NCI-H1092 treated with DMSO at 0.1 percent for 48 hours (cell line): ENCODE results near the gene GAS7.

Source experiments
- DNase-seq: peaks from one replicate; lab custom pipeline; 2025; lab: John Stamatoyannopoulos, UW

Gene GAS7

DNA sequence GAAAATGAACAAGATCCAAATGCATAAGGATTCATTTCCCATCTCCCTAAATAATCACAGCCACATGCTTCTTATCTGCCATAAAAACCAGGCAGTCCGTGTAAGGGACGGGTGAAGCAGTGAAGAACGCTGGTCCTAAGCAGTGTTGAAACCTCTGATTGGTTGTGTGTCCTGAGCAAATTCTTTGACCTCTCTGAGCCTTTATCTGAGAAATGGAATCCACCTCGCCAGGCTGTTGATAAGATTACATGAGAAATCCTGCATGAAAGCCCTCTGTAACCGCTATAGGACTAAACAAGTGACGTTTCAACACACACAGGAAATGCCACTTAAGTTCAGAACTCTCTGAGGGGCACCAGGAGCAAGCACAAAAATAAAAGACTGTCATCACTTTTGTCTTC, 26.8 kb downstream of the GAS7 start:
- DNase-seq, result no peak

DNA sequence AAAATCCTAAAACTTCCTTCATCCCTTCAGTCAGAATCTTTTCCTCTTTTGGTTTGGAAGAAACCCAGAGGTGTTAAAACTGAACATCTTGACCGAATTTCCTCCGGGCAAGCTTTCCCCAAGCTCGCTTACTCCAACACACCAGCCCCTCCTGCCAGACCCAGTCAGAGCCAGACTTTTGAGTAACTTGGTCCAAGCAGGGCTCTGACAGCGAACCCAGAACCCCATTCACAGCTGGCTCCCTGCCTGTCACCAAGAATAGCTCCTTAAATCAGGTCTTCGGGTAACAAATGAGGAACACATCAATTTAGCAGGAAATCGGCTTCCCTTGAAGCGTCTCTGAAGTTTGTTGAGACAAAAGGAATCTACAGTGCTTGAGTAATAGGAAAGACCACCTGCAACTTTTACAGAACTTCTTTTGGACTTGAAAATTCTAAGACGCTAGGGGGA, 27.3 kb downstream of the GAS7 start:
- no peak for DNase-seq

DNA sequence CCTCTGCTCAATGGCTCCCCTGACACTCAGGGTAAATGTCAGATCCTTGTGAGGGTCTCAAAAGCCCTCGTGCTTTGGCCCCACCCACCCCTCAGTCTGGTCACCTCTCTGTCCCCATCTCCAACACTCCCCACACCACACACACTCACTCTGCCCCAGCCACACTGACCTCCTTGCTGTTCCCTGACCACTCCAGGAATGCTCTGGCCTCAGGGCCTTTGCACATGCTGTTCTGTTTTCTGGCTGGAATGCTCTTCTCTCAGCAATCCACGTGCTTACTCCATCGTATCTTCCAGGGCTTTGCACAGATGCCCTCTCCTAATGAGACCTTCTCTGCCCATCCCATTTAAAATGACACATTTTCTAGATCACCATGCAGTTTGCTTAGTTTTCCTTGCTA, 28.2 kb downstream of the GAS7 start:
- no peak for DNase-seq

DNA sequence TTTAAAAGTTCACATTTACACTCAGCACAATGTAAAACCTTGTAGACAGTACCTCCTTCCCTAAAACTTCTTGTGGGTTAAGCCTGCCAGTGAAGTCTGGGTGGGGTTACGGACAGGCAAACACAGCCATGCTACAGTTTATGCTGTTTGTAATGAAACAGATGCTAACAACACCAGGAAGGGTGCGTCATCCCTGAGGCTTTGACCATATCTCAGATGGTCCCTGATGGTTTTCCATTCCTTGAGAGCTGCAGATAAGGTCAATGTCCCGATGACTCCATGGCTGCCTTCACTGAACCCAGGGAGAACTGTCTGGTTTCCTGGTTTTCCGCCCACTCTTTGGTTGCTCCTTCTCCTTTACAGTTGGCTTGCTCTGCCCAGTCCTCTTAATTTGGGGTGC, 29.1 kb downstream of the GAS7 start:
- no peak for DNase-seq

DNA sequence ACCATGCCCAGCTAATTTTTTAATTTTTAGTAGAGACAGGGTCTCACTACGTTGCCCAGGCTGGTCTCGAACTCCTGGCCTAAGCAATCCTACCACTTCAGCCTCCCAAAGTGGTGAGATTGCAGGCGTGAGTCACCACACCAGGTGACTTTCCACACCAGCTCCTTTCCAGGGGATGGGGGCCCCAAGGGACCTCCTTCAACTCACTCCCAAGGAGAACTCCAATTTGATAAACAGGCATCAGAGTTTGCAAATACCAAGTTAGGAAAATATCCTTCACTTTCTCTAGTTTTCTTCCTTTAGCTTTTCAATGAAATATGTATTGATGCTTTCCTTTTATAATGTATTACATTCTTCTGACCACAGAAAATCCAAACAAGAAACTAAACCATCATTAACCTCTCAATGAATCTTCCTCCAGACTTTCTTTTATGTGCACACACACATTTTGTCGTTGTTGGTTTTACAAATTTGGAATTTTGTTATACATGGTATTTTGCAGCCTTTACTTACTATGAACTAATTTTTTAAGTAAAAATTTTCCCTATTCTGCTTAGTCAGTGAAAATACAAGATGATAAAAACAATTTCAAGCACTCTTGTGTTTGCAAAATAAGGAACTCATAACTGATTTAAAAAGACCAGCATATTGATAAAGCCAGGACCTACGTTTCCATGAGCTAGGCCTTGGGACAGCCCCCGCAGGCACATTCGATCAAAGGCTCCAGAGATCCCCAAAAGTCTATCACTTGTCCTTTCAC, 32.0 kb downstream of the GAS7 start:
- DNase-seq, result no peak

DNA sequence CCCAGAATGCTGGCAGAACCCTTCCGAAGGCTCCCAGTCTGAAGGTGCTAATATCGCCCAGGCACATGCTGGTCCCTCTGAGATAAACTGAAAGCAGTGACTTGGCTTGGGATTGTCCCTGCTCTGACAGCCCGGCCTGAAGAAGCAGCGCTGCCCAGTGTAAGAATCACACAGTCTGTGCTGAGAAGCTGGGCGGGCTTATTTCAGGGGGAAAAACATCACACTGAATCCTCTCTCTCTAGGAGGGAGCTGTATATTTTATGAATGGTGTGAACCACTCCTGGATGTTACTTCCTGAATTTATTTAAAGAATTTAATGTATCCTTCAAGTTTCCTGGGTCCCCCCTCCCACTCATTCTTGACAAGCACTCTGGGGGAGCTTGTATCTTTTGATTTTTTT, 36.3 kb downstream of the GAS7 start:
- DNase-seq, result no peak

DNA sequence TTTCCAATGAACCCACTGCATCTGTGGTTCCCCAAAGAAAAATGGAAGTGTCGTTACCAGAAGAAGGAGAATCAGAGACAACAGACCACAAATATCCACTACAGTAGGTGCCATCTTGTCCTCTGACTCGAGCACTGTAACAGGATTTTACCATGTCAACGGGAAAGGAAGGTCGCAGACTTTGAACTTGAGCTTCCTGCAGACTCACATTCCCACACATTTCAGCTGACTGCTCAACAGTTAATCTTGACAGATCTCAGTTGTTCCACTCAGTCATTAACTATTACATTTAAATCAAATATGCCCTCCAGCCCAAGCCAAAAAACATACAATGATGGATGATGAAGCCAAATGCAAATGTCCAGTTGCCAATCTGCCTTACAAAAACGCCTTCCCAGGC, 37.0 kb downstream of the GAS7 start:
- no peak for DNase-seq

DNA sequence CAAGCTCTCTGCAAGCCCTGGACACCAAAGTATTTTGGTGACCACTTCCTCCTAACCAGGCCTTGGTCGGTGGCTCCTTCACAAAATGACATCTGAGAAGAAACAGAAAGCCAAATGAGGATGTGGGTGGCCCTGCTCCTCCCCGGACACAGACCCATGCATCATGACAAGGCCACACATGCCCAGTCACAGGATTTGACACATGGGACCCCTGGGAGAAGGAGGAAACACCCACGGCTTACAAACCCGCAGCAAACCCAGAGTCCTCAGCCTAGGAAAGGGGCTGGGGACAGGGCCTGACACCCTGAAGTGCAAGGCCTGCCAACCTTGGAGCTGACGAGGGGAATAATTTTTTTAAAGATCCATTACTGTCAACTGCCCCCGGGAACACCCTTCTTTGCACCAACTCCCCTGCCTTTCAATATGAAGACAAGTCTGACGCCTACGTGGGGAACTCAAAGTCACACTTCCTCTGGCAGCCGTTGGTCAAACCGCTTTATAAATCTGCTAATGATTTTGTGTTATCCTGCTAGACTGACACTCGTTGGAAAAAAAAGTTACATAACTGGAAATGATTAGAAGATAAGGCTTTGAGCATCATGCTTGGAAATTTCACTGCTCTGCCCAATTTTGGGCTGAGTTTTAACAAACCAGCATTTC, 41.3 kb downstream of the GAS7 start:
- no peak for DNase-seq

DNA sequence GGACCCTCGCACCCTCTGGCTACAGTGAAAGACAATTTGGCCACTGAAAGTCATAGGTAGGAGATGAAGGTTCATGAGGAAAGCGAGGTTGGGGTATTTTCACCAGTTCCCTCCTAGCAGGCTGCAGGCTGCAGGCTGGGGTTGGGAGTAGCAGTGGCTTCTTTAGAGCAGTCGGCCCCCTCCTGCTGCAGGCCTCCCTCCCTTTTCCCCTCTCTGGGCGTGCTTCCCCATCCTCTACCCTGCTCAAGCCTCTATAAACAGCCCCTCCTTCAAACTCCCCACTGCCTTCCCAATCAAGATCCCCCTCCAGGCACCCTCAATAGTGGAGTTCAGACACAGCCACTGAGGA, 41.8 kb downstream of the GAS7 start:
- no peak for DNase-seq

DNA sequence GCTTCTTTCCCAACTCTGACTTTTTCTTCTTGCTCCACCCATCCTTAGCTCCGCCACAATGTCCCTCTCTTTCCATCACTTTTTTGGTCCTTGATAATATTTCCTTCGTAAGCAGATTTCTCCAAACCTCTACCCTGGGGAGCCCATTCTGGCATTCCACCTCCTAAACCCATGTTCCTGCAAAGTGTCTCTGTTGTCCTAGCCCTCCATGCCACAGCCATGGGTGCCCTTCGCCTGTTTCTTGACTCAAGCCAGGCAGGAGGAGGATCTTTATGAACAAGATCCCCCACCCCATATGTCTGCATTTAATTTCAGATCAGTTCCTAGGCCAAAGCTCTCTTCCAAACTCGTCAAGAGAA, 42.4 kb downstream of the GAS7 start:
- DNase-seq, result no peak

DNA sequence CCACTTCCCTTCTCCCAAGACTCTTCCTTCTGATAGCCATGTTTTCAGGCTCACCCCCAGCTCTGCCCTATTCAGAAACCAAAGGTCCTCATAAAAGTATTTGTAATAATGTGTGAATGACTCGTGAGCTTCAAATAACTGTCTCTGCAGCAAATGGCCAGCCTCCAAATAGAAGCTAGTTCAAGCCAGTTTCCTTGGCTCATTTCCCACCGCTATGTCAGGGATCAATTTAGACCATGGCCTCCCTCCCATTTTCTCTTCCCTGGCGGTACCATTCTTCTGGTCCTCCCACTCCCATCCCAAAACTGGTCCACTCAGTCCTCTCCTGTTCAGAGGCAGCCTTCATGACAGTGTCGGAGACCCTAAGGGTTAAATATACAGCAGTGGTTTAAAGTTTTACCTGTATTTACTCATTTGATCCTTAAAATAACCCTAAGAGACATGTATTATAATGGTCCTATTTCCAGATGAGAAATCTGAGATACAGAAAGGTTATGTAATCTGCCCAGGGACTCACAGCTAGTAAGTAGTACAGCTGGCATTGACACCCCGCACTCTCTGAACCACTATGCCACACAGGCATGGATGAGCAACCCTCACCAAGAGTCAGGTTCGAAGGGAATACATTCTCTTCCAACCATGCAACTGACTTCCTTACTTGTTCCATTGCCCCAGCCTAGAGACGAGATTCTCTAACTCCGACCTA, 42.9 kb downstream of the GAS7 start:
- no peak for DNase-seq

DNA sequence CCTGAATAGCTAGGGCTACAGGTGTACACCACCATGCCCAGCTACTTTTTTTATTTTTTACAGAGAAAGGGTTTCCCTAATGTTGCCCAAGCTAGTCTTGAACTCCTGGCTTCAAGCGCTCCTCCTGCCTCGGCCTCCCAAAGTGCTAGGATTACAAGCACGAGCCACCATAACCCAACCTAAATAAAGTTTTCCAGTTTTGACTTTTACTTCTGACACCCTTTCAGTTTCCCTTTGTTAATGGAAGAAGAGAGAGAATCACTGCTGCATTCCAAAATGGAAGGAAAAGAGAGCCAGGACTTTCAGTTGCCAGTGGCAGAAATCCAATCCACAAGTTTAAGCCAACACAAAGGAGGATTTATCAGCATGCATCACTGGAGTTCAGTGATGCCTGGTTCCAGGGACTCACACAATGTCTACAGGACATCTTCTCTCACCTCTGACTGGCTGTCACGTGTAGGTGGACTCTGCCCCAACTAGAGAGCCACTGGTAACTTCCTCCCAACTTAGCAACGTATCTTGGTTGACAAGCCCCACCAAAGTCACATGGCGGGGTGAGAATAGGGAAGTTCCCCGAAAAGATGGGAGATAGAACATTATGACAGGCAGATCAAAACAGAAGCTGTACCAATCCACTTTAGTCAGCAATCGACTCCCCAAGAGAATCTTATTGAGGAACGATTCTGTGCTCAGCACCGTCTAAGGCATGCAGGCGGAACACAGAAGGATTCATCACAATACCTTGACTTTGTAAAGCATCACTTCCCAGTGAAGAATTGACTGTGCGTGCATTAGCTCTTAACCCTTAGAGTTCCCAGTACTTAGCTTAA, 46.5 kb downstream of the GAS7 start:
- no peak for DNase-seq

DNA sequence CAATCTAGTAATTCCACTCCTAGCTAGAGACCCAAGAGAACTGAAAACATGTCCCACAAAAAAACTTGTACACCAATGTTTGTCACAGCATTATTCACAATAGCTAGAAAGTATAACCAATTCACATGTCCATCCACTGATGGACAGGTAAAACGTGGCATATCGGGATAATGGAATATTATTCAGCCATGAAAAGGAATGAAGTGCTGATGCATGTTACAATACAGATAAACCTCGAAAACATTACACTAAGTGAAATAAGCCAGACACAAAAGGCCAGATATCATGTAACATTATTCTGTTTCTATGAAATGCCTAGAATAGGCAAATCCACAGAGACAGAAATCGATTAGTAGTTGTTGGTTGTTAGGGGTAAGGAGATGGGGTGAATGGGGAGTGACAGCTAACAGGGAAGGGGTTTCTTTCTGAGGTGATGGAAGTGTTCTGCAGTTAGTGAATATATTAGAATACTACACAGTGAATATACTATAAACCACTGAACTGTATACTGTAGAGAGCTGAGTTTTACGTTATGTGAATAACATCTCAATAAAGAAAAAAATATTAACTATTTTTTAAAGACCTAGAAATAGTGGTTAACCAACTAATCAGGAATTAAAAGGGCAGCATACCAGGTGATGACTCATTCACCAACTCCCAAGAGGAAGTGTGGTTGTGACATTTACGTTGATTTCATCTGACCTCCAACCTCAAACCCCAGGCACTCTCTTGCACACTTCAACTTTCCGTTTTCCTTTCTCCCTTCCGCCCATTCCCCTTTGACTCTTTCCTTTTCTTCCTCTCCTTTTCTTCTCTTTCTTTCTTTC, 48.6 kb downstream of the GAS7 start:
- DNase-seq, result no peak

DNA sequence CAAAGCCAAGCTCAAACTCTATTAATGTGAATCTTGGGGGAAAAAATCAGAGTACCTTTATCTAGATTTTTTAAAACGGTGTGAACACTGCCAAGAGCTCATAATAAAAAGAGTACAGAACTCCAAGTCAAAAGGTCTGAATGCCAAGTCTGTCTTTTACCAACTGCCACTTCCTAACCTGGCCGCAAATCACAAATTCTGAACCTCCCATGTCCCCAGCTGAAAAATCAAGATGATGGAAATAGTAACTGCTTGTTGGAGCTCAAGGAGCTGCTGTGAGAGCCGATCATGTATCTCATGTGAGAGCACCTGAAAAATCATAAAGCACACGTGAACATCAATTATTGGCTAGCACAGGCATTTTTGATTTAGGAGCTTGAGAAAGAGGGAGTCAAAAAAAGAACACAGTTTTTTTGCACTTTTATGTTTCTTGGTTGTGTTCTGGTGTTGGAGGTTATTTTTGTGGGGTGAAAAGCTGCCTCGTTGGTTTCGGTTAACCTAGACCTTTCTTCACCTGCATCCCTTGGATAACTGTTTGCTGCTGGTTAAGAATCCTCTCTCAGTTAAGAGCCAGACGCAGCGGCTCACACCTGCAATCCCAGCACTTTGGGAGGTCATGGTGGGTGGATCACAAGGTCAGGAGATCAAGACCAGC, 50.5 kb downstream of the GAS7 start:
- DNase-seq, result no peak

DNA sequence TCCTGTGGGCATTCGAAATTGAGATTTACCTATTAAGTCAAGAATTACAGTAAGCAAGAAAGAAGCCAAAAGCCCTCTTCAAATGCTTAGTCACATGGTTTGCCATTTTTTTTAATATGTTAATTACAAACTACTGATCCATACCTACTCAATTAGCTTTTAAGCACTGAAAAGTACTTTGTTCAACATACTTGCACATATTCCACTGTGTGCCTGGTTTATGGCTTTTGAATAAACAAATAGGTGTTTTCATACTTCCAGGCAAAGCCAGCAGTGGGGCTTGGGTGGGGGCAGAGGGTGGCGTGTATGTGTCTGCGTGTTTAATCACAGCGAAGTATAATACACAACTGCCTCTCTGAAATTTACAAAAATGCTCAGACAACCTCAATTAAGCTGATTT, 51.4 kb downstream of the GAS7 start:
- no peak for DNase-seq

DNA sequence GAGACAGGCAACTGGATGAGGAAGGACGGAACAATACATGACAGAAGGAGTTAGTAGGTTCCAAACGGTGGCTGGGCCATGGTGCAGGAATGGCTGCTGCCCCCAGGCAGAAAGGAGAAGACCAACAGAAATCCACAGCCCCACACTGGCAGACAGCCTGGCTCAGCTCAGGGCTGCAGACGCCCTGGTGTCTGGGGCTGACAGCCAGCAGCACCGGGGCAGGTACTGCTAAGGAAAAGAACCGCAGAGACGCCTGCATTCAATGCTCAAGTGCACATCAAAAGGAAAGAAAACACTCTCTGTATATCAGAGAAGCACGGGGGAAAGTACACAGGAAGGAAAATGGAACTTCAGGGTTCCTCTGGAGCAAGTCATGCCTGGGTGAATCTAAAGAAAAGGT, 53.4 kb downstream of the GAS7 start:
- no peak for DNase-seq

DNA sequence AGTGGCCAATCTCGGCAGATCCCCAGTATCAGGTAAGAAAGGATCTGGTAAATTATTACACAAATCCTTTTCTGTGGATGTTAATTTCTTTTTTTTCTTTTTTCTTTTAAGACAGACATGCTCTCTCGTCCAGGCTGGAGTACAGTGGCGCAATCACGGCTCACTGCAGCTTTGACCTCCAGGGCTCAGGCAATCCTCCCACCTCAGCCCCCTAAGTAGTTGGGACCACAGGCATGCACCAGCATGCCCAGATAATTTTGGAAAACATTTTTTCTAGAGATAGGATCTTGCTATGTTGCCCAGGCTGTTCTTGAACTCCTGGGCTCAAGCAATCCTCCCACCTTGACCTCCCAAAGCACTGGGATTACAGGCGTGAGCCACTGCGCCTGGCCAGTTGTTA, 54.0 kb downstream of the GAS7 start:
- DNase-seq, result no peak

DNA sequence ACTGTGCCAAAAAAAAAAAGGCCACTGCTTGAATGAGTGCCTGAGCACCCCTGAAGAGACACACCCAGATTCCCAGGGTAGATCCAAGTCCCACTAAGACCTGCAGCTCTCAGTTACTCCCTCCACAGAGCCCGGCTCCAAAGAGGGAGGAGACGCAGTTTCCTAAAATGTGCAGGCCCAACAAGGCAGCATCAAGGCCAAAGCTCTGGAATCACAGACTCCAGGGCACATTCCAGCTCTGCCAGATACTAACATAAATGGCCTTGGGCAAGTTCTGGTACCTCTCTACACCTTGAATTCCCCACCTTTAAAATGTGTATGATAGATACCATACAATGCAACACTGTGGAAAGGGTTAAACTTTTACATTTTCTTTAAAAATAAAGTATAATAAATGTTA, 57.0 kb downstream of the GAS7 start:
- no peak for DNase-seq

DNA sequence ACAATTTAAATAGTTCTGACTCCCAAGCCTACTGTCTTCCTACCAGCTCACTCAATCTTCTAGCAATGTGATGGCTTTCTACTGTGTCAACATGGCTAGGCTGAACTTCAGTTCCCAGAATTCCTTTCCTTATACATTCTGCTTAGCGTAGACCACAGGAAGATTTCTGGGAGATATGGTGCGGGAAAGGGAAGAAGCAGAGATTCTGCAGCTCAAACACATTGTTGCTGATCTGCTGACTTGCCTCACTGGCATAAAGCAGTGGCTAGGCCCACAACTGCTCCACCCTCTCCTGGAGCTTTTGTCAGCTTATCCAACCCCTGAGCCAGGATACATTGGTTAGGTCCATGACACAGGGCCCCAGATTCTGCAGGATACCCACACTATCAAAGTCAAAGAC, 58.8 kb downstream of the GAS7 start:
- DNase-seq, result no peak

DNA sequence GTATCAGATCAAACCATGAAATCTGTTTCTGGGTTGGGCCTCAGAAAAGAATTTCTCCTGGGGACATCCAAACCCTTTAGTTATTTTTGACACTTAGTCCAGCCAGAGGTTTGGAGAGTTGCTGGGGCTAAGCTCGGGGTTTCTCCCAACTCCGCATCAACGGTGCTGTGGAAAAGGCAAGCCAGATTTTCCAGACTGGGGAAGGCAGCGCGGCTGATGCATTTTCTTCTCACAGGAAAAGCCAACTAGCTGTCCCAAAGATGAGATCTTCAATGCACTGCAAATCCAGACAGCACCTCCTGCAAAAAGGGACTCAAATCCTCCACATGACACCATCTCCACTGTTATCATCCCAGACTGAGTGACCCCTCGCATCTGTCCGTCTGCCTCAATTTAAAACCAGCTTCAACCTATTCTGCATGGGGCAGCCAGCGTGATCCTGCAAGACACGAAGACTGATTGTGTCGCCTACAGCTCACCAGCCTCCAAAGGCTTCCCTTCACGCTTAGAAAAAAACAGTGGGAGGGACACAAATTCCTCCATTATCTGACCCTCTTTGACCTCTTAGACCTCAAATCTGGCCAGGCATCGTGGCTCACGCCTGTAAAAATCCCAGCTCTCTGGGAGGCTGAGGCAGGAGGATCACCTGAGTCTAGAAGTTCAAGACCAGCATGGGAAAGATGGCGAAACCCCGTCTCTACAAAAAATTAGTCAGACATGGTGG, 62.0 kb downstream of the GAS7 start:
- no peak for DNase-seq
